Measurements from ENCODE around the gene PPM1E.

- TF ChIP-seq, protein P1, sequence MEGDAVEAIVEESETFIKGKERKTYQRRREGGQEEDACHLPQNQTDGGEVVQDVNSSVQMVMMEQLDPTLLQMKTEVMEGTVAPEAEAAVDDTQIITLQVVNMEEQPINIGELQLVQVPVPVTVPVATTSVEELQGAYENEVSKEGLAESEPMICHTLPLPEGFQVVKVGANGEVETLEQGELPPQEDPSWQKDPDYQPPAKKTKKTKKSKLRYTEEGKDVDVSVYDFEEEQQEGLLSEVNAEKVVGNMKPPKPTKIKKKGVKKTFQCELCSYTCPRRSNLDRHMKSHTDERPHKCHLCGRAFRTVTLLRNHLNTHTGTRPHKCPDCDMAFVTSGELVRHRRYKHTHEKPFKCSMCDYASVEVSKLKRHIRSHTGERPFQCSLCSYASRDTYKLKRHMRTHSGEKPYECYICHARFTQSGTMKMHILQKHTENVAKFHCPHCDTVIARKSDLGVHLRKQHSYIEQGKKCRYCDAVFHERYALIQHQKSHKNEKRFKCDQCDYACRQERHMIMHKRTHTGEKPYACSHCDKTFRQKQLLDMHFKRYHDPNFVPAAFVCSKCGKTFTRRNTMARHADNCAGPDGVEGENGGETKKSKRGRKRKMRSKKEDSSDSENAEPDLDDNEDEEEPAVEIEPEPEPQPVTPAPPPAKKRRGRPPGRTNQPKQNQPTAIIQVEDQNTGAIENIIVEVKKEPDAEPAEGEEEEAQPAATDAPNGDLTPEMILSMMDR (IDR thresholded peaks at IDR 0.05; ENCODE audit: insufficient read depth, low read length, poor library complexity, severe bottlenecking), result no peak
- no peak for TF ChIP-seq EZH2phosphoT487 (conservative IDR thresholded peaks at IDR 0.05; ENCODE audit: low read length)
Measured at GRCh38 chr17:58823051-58823525, 67.4 kb downstream of the PPM1E start.
